Subcutaneous abdominal adipose tissue (tissue), 5 donors: ENCODE results near the gene ABAT.

Experiments used
- H3K27ac ChIP-seq: one replicate; pipeline ENCODE4 v1.7.0; 2013; ENCODE audit warnings: low read depth, mild to moderate bottlenecking, inconsistent platforms, low read length, moderate library complexity
- H3K27me3 ChIP-seq, 5 donors: one replicate each; pipeline ENCODE4 v1.7.0; 2013; ENCODE audit warnings: low read length in 5 of 5, inconsistent platforms in 1 of 5; ENCODE audit not compliant: control insufficient read depth in 5 of 5, insufficient read depth in 4 of 5
- H3K36me3 ChIP-seq, 5 donors: one replicate each; pipeline ENCODE4 v1.7.0; 2013; ENCODE audit warnings: low read length in 5 of 5; ENCODE audit not compliant: control insufficient read depth in 5 of 5, insufficient read depth in 5 of 5
- H3K4me1 ChIP-seq, 5 donors: one replicate each; pipeline ENCODE4 v1.7.0; 2013; ENCODE audit warnings: low read length in 5 of 5, mild to moderate bottlenecking in 3 of 5, moderate library complexity in 1 of 5; ENCODE audit not compliant: control insufficient read depth in 5 of 5, insufficient read depth in 5 of 5
- H3K4me3 ChIP-seq, 5 donors: one replicate each; pipeline ENCODE4 v1.7.0; 2013; ENCODE audit warnings: low read length in 5 of 5, low read depth in 1 of 5
- H3K9ac ChIP-seq, 5 donors: one replicate each; pipeline ENCODE4 v1.7.0; 2013; ENCODE audit warnings: low read length in 5 of 5, mild to moderate bottlenecking in 4 of 5, moderate library complexity in 3 of 5
- H3K9me3 ChIP-seq, 5 donors: one replicate each; pipeline ENCODE4 v1.7.0; 2013; ENCODE audit warnings: low read length in 5 of 5; ENCODE audit not compliant: control insufficient read depth in 5 of 5
- donor health status: healthy.
- donor health status: healthy.
- donor health status: healthy.
- donor health status: healthy.
- donor health status: healthy.

Gene ABAT

GRCh38 chr16:8668113-8668512 is 6.3 kb upstream of the ABAT start:
- H3K4me1 ChIP-seq: no peaks in the 10 kb centered on the region
- H3K27ac ChIP-seq: no peak overlapping the region
- H3K27me3 ChIP-seq: no peaks in the 10 kb centered on the region
- H3K36me3 ChIP-seq: peaks cover 11 to 49% (median 29%) of the 10 kb centered on the region in 5 donors
- no peak overlapping the region for H3K9ac ChIP-seq
- H3K9me3 ChIP-seq: no peaks in the 10 kb centered on the region
- no peak overlapping the region for H3K4me3 ChIP-seq

- Histone ChIP-seq H3K27ac (no peak overlapping the region), H3K4me3 (no peak overlapping the region), H3K27me3 (no peaks in the 10 kb centered on the region), H3K36me3 (peaks cover 11 to 42% (median 20%) of the 10 kb centered on the region in 5 donors), H3K9me3 (no peaks in the 10 kb centered on the region), H3K9ac (no peak overlapping the region), H3K4me1 (peaks cover 0 to 8% (median 5%) of the 10 kb centered on the region in 5 donors)
Observed at GRCh38 chr16:8669481-8669880, 4.9 kb upstream of the ABAT start.

- H3K9ac ChIP-seq: no peak overlapping the region
- no peaks in the 10 kb centered on the region for H3K27me3 ChIP-seq
- peaks cover 11 to 36% (median 17%) of the 10 kb centered on the region in 5 donors for H3K36me3 ChIP-seq
- no peaks in the 10 kb centered on the region for H3K9me3 ChIP-seq
- no peak overlapping the region for H3K27ac ChIP-seq
- no peak overlapping the region for H3K4me3 ChIP-seq
- H3K4me1 ChIP-seq: peaks cover 0 to 14% (median 11%) of the 10 kb centered on the region in 5 donors
Observed at GRCh38 chr16:8670014-8670560, 4.3 kb upstream of the ABAT start.

GRCh38 chr16:8673611-8674412 is 605 bp upstream of the ABAT start:
- peak overlapping the region in 2 of 5 donors; percentile 56 to 58 for H3K9ac ChIP-seq

GRCh38 chr16:8675183-8676159 is 1.1 kb downstream of the ABAT start:
- H3K4me1 ChIP-seq: peaks cover 0 to 16% (median 12%) of the 10 kb centered on the region in 5 donors
- H3K27me3 ChIP-seq: no peaks in the 10 kb centered on the region
- no peak overlapping the region for H3K27ac ChIP-seq
- peaks cover 0 to 8% (median 2%) of the 10 kb centered on the region in 5 donors for H3K36me3 ChIP-seq
- peak overlapping the region in 3 of 5 donors; percentile 66 to 73 (median 71) for H3K4me3 ChIP-seq
- peaks cover 0 to 6% (median 0%) of the 10 kb centered on the region in 5 donors for H3K9me3 ChIP-seq
- H3K9ac ChIP-seq: peak overlapping the region in 1 of 5 donors; percentile 62

More at GRCh38 chr16:8673611-8674412, 605 bp upstream of the ABAT start:
- Histone ChIP-seq H3K4me1 (peaks cover 0 to 16% (median 12%) of the 10 kb centered on the region in 5 donors), H3K4me3 (peak overlapping the region; percentile 65 to 76 (median 69)), H3K9me3 (no peaks in the 10 kb centered on the region), H3K27me3 (no peaks in the 10 kb centered on the region), H3K27ac (no peak overlapping the region), H3K36me3 (peaks cover 0 to 12% (median 5%) of the 10 kb centered on the region in 5 donors)

- Histone ChIP-seq H3K27me3 (no peaks in the 10 kb centered on the region), H3K4me1 (peaks cover 0 to 16% (median 12%) of the 10 kb centered on the region in 5 donors), H3K36me3 (peaks cover 0 to 5% (median 0%) of the 10 kb centered on the region in 5 donors), H3K9me3 (peaks cover 0 to 6% (median 0%) of the 10 kb centered on the region in 5 donors), H3K27ac (no peak overlapping the region), H3K9ac (no peak overlapping the region), H3K4me3 (no peak overlapping the region)
Observed at GRCh38 chr16:8676160-8676547, 1.7 kb downstream of the ABAT start.

- Histone ChIP-seq H3K27me3 (no peaks in the 10 kb centered on the region), H3K4me1 (peaks cover 0 to 16% (median 12%) of the 10 kb centered on the region in 5 donors), H3K36me3 (peaks cover 0 to 5% (median 0%) of the 10 kb centered on the region in 5 donors), H3K4me3 (no peak overlapping the region), H3K27ac (no peak overlapping the region), H3K9ac (no peak overlapping the region), H3K9me3 (peaks cover 0 to 6% (median 0%) of the 10 kb centered on the region in 5 donors)
Observed at GRCh38 chr16:8676737-8677375, 2.4 kb downstream of the ABAT start.

- H3K9ac ChIP-seq: no peak overlapping the region
- H3K9me3 ChIP-seq: peaks cover 0 to 6% (median 0%) of the 10 kb centered on the region in 5 donors
- peaks cover 0 to 16% (median 12%) of the 10 kb centered on the region in 5 donors for H3K4me1 ChIP-seq
- H3K4me3 ChIP-seq: no peak overlapping the region
- H3K36me3 ChIP-seq: peaks cover 0 to 5% (median 0%) of the 10 kb centered on the region in 5 donors
- H3K27ac ChIP-seq: no peak overlapping the region
- H3K27me3 ChIP-seq: no peaks in the 10 kb centered on the region
Observed at GRCh38 chr16:8677481-8677880, 3.1 kb downstream of the ABAT start.
